Pancreas (tissue), 10 donors: ENCODE data around the gene USP48. TPM values are rescaled to one million over a fixed set of nuclear protein-coding genes. Genes with fewer than 3 reads are reported as not detected.

Experiments
- ATAC-seq, 4 donors: fragments of 200-7000 bp; cut with Tn5 transposase; one replicate each; pipeline versions ENCODE4 v1.8.0 to v1.9.1; 2020; ENCODE audit warnings: mild to moderate bottlenecking in 4 of 4, moderate library complexity in 4 of 4
- DNase-seq, 6 donors: peaks; one replicate each; pipeline ENCODE4 v3.0.0-alpha.2; 2020
- FAIRE-seq: peaks from 2 replicates; lab custom pipeline; 2012; peaks lifted over from hg19 to GRCh38; lab: Jason Lieb, UNC
- H3K27ac ChIP-seq, 4 donors: fragments of 200-600 bp; sonication (generic); 1 replicate in 3 of 4; 2 replicates in 1 of 4; pipeline versions ENCODE4 v1.5.0 to v1.8.0; 2020
- H3K27me3 ChIP-seq, 4 donors: fragments of 200-600 bp; one replicate each; pipeline ENCODE4 v1.8.0; 2021
- H3K36me3 ChIP-seq, 3 donors: fragments of 200-600 bp; sonication (generic) in 1 of 3; one replicate each; pipeline versions ENCODE4 v1.5.0 to v1.8.0; 2020 to 2021
- H3K4me1 ChIP-seq, 3 donors: fragments of 200-600 bp; one replicate each; pipeline ENCODE4 v1.8.0; 2021
- H3K4me3 ChIP-seq, 4 donors: fragments of 200-600 bp; sonication (generic) in 2 of 4; one replicate each; pipeline versions ENCODE4 v1.5.0 to v1.8.0; 2020 to 2021
- H3K9me3 ChIP-seq, 4 donors: fragments of 200-600 bp; one replicate each; pipeline ENCODE4 v1.8.0; 2021
- WGBS, 2 donors: extraction: QIAGEN DNeasy Blood & Tissue Kit; methylation state at CpG; one replicate each; pipeline ENCODE4 v1.1.7; 2013; 5-methylcytosine and 5-hydroxymethylcytosine counted together
- intact Hi-C, 3 donors: fragments of 100-400 bp; cut with DNase I; formaldehyde crosslinking; loops; one replicate each; pipeline versions ENCODE4 v1.11.1 to v1.14.2; 2022
- polyA plus RNA-seq, 2 donors: library from polyadenylated mRNA; stranded (reverse); fragments of 200-250 nt; gene quantifications; one replicate each; pipeline ENCODE4 v1.2.3, GENCODE V29; 2013
- total RNA-seq, 6 donors: library from RNA; stranded (reverse); fragmentation: NEBNext Ultra II Directional in 4 of 6; extraction: Animal tissue kit (Norgen Biotek cat#: 25700) in 4 of 6; gene quantifications; one replicate each; pipeline versions ENCODE4 v1.2.1 to v1.2.4, GENCODE V29; 2021 to 2023
- TF ChIP-seq, protein P1 (sequence below), 4 donors: fragments of 200-600 bp; sonication (generic) in 3 of 4; IDR thresholded peaks; one replicate each; pipeline versions ENCODE4 v1.5.0 to v1.8.0; 2021; ENCODE audit warnings: antibody characterized with exemption in 4 of 4
- donor health status: healthy with polysubstance abuse.
- donor health status: DM: no; HTN: no; CAD: no; lungs with moderate emphysema.
- donor health status: DM: no; HTN: no; CAD: no.
- donor health status: control.
- donor health status: control.
- donor health status: Bipolar disorder and iron deficiency.
- donor health status: DM: yes; HTN: yes; CAD: no.
- donor health status: DM: no; HTN: no; CAD: no.
- donor health status: DM: no; HTN: no; CAD: no.
- donor health status: DM: yes; HTN: yes; CAD: no.

USP48 gene, protein sequence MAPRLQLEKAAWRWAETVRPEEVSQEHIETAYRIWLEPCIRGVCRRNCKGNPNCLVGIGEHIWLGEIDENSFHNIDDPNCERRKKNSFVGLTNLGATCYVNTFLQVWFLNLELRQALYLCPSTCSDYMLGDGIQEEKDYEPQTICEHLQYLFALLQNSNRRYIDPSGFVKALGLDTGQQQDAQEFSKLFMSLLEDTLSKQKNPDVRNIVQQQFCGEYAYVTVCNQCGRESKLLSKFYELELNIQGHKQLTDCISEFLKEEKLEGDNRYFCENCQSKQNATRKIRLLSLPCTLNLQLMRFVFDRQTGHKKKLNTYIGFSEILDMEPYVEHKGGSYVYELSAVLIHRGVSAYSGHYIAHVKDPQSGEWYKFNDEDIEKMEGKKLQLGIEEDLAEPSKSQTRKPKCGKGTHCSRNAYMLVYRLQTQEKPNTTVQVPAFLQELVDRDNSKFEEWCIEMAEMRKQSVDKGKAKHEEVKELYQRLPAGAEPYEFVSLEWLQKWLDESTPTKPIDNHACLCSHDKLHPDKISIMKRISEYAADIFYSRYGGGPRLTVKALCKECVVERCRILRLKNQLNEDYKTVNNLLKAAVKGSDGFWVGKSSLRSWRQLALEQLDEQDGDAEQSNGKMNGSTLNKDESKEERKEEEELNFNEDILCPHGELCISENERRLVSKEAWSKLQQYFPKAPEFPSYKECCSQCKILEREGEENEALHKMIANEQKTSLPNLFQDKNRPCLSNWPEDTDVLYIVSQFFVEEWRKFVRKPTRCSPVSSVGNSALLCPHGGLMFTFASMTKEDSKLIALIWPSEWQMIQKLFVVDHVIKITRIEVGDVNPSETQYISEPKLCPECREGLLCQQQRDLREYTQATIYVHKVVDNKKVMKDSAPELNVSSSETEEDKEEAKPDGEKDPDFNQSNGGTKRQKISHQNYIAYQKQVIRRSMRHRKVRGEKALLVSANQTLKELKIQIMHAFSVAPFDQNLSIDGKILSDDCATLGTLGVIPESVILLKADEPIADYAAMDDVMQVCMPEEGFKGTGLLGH
- total RNA-seq (10 to 100 TPM; 24.3 to 30.6 (median 26.0) TPM), polyA plus RNA-seq (10 to 100 TPM; 14.9 to 26.4 TPM)

DNA sequence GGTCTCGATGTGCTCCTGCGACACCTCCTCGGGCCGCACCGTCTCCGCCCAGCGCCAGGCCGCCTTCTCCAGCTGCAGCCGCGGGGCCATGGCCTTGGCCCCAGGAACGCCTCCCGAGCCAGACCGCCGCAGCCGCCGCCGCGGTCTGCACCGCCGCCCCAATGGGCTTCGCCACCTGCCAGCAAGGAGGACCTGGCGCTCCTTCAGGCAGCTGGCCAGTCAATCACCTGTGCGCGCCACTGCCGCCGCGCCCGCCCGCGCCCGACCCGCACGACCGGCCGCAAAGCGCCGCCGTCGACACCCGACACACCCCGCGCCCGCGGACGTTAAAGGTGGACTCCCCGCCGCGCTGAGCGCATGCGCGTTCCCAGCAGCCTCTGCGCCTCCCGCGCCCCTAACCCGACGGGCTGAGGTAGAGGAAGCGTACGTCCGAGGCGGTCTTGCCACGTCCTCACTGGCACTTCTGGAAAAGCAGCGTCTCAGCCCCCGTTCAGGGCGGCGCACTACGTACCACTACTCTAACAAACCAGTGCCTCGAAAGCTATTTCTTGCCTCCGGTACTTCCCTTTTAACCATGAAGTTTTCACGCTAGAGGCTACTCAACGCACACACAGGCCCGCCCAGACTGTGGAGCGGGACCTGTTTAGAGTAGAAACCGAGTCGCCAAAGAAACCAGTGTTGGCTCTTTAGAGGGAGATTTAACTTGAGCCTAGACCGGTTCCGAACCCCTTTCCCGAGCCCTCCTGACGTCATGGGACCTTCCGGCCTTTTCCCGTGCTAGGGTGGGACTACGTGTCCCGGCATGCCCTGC is at the start of gene USP48:
Gene USP48, minus strand, starts transcription at position 282 of the 811 bp plus-strand sequence. Its CDS starts 192 bp downstream, at position 90.
- TF ChIP-seq, protein P1, sequence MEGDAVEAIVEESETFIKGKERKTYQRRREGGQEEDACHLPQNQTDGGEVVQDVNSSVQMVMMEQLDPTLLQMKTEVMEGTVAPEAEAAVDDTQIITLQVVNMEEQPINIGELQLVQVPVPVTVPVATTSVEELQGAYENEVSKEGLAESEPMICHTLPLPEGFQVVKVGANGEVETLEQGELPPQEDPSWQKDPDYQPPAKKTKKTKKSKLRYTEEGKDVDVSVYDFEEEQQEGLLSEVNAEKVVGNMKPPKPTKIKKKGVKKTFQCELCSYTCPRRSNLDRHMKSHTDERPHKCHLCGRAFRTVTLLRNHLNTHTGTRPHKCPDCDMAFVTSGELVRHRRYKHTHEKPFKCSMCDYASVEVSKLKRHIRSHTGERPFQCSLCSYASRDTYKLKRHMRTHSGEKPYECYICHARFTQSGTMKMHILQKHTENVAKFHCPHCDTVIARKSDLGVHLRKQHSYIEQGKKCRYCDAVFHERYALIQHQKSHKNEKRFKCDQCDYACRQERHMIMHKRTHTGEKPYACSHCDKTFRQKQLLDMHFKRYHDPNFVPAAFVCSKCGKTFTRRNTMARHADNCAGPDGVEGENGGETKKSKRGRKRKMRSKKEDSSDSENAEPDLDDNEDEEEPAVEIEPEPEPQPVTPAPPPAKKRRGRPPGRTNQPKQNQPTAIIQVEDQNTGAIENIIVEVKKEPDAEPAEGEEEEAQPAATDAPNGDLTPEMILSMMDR (IDR thresholded peaks at IDR 0.05), result no peak

DNA sequence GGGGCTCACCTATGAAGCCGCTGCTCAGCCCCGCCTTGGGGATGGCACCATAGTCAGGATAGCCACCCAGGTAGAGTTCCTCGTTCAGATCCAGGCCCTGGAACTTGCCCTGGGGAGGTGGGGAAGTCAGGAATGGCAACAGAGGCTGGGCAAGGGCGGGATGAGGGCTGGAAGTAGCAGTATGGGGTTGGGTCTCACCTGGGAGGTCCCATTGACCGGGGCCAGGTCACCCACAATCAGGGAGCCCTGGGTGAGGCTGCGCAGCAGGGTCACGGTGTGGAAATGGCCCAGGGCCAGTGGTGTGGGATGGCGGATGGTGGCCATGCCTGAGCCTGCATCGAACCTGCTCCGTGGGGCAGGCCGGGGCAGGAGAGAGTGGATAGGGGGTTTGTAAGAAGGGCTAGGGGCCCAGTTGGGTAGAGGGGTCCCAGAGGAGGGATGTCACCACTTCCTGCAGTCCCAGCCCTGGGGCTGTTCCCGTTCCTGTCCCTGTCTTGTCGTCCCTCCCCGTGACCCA is 48.6 kb upstream of the USP48 start:
- FAIRE-seq (no peak), DNase-seq (no peak), ATAC-seq (no peak)
- TF ChIP-seq, protein P1 (IDR thresholded peaks at IDR 0.05), result no peak
- H3K36me3 ChIP-seq, result peaks cover 0 to 62% (median 12%) of the 10 kb centered on the region in 3 donors
- intact Hi-C loops, result no loop called here
- WGBS, 2 donors, result 92 to 93% methylated on average over 14 of the region's 14 CpGs
- H3K27me3 ChIP-seq, result no peaks in the 10 kb centered on the region
- no peaks in the 10 kb centered on the region for H3K4me1 ChIP-seq
- H3K4me3 ChIP-seq, result no peak overlapping the region
- no peak overlapping the region for H3K27ac ChIP-seq
- H3K9me3 ChIP-seq, result no peaks in the 10 kb centered on the region

More for the DNA sequence above, at the start of gene USP48:
- DNase-seq (peak; percentile 98 to 100 (median 98)), FAIRE-seq (no peak), ATAC-seq (peak; percentile 83 to 95 (median 88))
- Histone ChIP-seq H3K27ac (peak within 1 kb of the TSS; percentile 99 to 100 (median 100)), H3K4me3 (peak within 1 kb of the TSS; percentile 73 to 92 (median 83)), H3K9me3 (no peaks in the 10 kb centered on the region), H3K36me3 (no peaks in the 10 kb centered on the region), H3K27me3 (no peaks in the 10 kb centered on the region), H3K4me1 (peaks cover 0 to 8% (median 5%) of the 10 kb centered on the region in 3 donors)
- intact Hi-C loops, result loop anchor here in 1 of 3 donors (10.0 kb wide), 1 partner anchor 182 kb away; no protein-coding TSS in a partner anchor
- WGBS, 2 donors, result 0% methylated on average over 48 to 82 of the region's 82 CpGs

DNA sequence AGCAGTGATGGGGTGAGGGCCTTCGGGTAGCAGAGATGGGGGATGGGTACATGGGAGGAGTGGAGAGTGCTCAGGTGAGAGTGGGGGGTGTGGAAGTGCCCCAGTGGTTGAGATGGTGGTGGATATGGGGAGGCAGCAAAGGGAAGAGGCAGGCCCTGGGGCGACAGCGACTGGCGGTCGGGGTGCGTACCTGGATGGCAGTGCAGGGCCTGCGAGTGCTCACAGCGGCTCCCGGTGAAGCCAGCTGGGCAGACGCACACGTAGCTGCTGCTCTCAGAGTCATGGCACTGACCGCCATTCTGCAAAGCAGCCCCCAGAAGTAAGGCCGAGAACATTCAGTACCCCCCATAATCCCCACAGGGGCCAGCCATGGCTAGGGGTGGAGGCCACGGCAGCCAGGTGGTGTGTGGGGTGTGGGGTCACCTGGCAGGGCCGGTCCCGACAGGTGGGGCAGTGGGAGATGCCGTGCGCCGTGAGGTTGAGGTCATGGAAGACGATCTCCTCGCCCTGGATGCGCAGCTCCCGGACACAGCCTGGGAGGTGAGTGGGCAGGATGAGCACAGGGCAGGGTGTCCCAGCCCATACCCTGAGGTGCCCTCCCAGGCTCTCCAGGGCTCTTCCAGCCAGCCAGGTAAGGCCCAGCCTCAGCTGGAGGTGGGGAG is 48.0 kb upstream of the USP48 start:
- H3K27ac ChIP-seq, result no peak overlapping the region
- peaks cover 0 to 63% (median 12%) of the 10 kb centered on the region in 3 donors for H3K36me3 ChIP-seq
- no peak overlapping the region for H3K4me3 ChIP-seq
- TF ChIP-seq, protein P1 (IDR thresholded peaks at IDR 0.05), result no peak
- intact Hi-C loops, result no loop called here
- no peak for ATAC-seq
- DNase-seq, result peak in 1 of 6 donors; percentile 53
- no peaks in the 10 kb centered on the region for H3K9me3 ChIP-seq
- H3K4me1 ChIP-seq, result no peaks in the 10 kb centered on the region
- no peaks in the 10 kb centered on the region for H3K27me3 ChIP-seq
- FAIRE-seq, result no peak
- 95 to 97% methylated on average over 21 to 23 of the region's 23 CpGs for WGBS, 2 donors

DNA sequence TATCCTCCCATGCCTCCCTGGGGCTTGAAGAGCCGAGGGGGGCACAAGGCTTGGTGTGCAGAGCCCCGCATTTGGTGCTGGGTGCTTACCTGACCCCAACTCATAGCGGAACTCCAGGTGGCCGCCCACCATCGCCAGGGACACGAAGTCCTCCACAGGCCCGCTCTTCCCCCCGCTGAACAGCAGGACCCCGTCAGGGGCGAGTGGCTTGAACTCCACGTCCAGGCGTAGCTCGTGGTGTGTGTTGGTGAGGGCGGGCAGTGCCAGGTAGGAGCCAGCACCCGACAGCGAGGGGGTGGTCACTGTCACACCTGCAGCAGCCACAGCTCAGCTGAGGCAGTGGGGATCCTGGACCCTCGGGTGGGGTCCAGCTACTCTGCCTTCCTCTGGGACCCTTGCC is 46.3 kb upstream of the USP48 start:
- ATAC-seq, result no peak
- FAIRE-seq, result no peak

More for the DNA sequence above, 46.3 kb upstream of the USP48 start:
- Histone ChIP-seq H3K36me3 (peaks cover 0 to 49% (median 12%) of the 10 kb centered on the region in 3 donors), H3K9me3 (no peaks in the 10 kb centered on the region), H3K27me3 (no peaks in the 10 kb centered on the region), H3K27ac (no peak overlapping the region), H3K4me3 (no peak overlapping the region), H3K4me1 (no peaks in the 10 kb centered on the region)
- 94 to 96% methylated on average over 16 to 17 of the region's 17 CpGs for WGBS, 2 donors
- peak in 1 of 6 donors; percentile 53 for DNase-seq
- intact Hi-C loops, result no loop called here
- TF ChIP-seq, protein P1 (IDR thresholded peaks at IDR 0.05), result no peak
